Measurements from ENCODE around the gene ITIH4. TPM values are rescaled to one million over a fixed set of nuclear protein-coding genes. Genes with fewer than 3 reads are reported as not detected.

The ITIH4 gene
- total RNA-seq, 2 experiments from 2014 or later, result 18.0 to 24.9 TPM

- DNase-seq (no peak), ATAC-seq (no peak)
- H3K27me3 Mint-ChIP-seq, result no peaks in the 10 kb centered on the region
- CTCF ChIA-PET, result interaction anchor here (1.2 to 1.3 kb wide), 2 partner anchors 12 to 57 kb away, joined by 3 to 4 read pairs; no protein-coding TSS in a partner anchor
- H3K4me1 Mint-ChIP-seq, result peaks cover 47% of the 10 kb centered on the region
- peaks cover 14% of the 10 kb centered on the region for H3K36me3 Mint-ChIP-seq
- peak overlapping the region; percentile 45 for H3K27ac Mint-ChIP-seq
- H3K4me3 Mint-ChIP-seq, result no peak overlapping the region
- no peaks in the 10 kb centered on the region for H3K9me3 Mint-ChIP-seq (ENCODE audit: low read depth)
These were observed 6.0 kb upstream of the ITIH4 start for GRCh38 chr3:52836471-52836845.

GRCh38 chr3:52835766-52836470, 5.4 kb upstream of the ITIH4 start:
- Mint-ChIP-seq H3K36me3 (peaks cover 12% of the 10 kb centered on the region), H3K4me3 (no peak overlapping the region), H3K4me1 (peaks cover 51% of the 10 kb centered on the region), H3K27ac (no peak overlapping the region), H3K27me3 (no peaks in the 10 kb centered on the region), H3K9me3 (ENCODE audit: low read depth) (no peaks in the 10 kb centered on the region)
- CTCF ChIA-PET, result interaction anchor here (1.3 kb wide), 1 partner anchor 58 kb away, joined by 4 read pairs; no protein-coding TSS in a partner anchor
- DNase-seq, result no peak
- no peak for ATAC-seq

- peaks cover 7% of the 10 kb centered on the region for H3K36me3 Mint-ChIP-seq
- CTCF ChIA-PET, result no interaction called here
- H3K27me3 Mint-ChIP-seq, result no peaks in the 10 kb centered on the region
- DNase-seq (no peak), ATAC-seq (no peak)
- H3K4me3 Mint-ChIP-seq, result no peak within 1 kb of the TSS
- no peaks in the 10 kb centered on the region for H3K9me3 Mint-ChIP-seq (ENCODE audit: low read depth)
- H3K4me1 Mint-ChIP-seq, result peaks cover 53% of the 10 kb centered on the region
- peak within 1 kb of the TSS; percentile 54 for H3K27ac Mint-ChIP-seq
These were observed 4.5 kb upstream of the ITIH4 start, which contains the start of gene MUSTN1 for GRCh38 chr3:52834871-52835501. Gene MUSTN1 (minus strand): TSS chr3:52835019. CDS start chr3:52834948, 71 bp downstream.

GRCh38 chr3:52833202-52833601, 2.7 kb upstream of the ITIH4 start:
- H3K4me3 Mint-ChIP-seq, result no peak overlapping the region
- no peak for DNase-seq
- no peak overlapping the region for H3K27ac Mint-ChIP-seq
- peaks cover 36% of the 10 kb centered on the region for H3K4me1 Mint-ChIP-seq
- no peaks in the 10 kb centered on the region for H3K9me3 Mint-ChIP-seq (ENCODE audit: low read depth)
- peaks cover 4% of the 10 kb centered on the region for H3K36me3 Mint-ChIP-seq
- no peaks in the 10 kb centered on the region for H3K27me3 Mint-ChIP-seq
- ATAC-seq, result no peak
- CTCF ChIA-PET, result no interaction called here

- Mint-ChIP-seq H3K36me3 (no peaks in the 10 kb centered on the region), H3K4me1 (peaks cover 20% of the 10 kb centered on the region), H3K4me3 (no peak overlapping the region), H3K27me3 (no peaks in the 10 kb centered on the region), H3K9me3 (ENCODE audit: low read depth) (no peaks in the 10 kb centered on the region), H3K27ac (no peak overlapping the region)
- ATAC-seq (peak; percentile 10), DNase-seq (no peak)
- CTCF ChIA-PET, result interaction anchor here (1.8 kb wide), 1 partner anchor 10 kb away, joined by 5 read pairs; no protein-coding TSS in a partner anchor
These were observed 1.2 kb upstream of the ITIH4 start for GRCh38 chr3:52831500-52832301.

- ATAC-seq, result no peak
- Mint-ChIP-seq H3K27me3 (no peaks in the 10 kb centered on the region), H3K27ac (no peak overlapping the region), H3K9me3 (ENCODE audit: low read depth) (no peaks in the 10 kb centered on the region), H3K4me1 (peaks cover 16% of the 10 kb centered on the region), H3K4me3 (no peak overlapping the region), H3K36me3 (no peaks in the 10 kb centered on the region)
- no peak for DNase-seq
- CTCF ChIA-PET, result interaction anchor here (1.9 kb wide), 1 partner anchor 8 kb away, joined by 4 read pairs; no protein-coding TSS in a partner anchor
These were observed 487 bp downstream of the ITIH4 start for GRCh38 chr3:52829906-52830463.

- Mint-ChIP-seq H3K4me1 (peaks cover 16% of the 10 kb centered on the region), H3K4me3 (no peak overlapping the region), H3K36me3 (no peaks in the 10 kb centered on the region), H3K9me3 (ENCODE audit: low read depth) (no peaks in the 10 kb centered on the region), H3K27ac (no peak overlapping the region), H3K27me3 (no peaks in the 10 kb centered on the region)
- CTCF ChIA-PET, result interaction anchor here (1.9 kb wide), 1 partner anchor 8 kb away, joined by 4 read pairs; no protein-coding TSS in a partner anchor
- DNase-seq, result no peak
- no peak for ATAC-seq
These were observed 990 bp downstream of the ITIH4 start for GRCh38 chr3:52829482-52829881.

- no peak overlapping the region for H3K27ac Mint-ChIP-seq
- no peak overlapping the region for H3K4me3 Mint-ChIP-seq
- H3K9me3 Mint-ChIP-seq (ENCODE audit: low read depth), result no peaks in the 10 kb centered on the region
- H3K27me3 Mint-ChIP-seq, result no peaks in the 10 kb centered on the region
- CTCF ChIA-PET, result interaction anchor here (1.9 kb wide), 1 partner anchor 10 kb away, joined by 4 read pairs; no protein-coding TSS in a partner anchor
- no peak for DNase-seq
- ATAC-seq, result no peak
- peaks cover 16% of the 10 kb centered on the region for H3K4me1 Mint-ChIP-seq
- no peaks in the 10 kb centered on the region for H3K36me3 Mint-ChIP-seq
These were observed 2.6 kb downstream of the ITIH4 start for GRCh38 chr3:52827866-52828376.

- ATAC-seq (no peak), DNase-seq (no peak)
- H3K4me1 Mint-ChIP-seq, result peaks cover 16% of the 10 kb centered on the region
- H3K27me3 Mint-ChIP-seq, result no peaks in the 10 kb centered on the region
- no peak overlapping the region for H3K4me3 Mint-ChIP-seq
- H3K36me3 Mint-ChIP-seq, result no peaks in the 10 kb centered on the region
- H3K9me3 Mint-ChIP-seq (ENCODE audit: low read depth), result no peaks in the 10 kb centered on the region
- H3K27ac Mint-ChIP-seq, result no peak overlapping the region
- CTCF ChIA-PET, result no interaction called here
These were observed 3.0 kb downstream of the ITIH4 start for GRCh38 chr3:52827441-52827840.

- H3K36me3 Mint-ChIP-seq, result no peaks in the 10 kb centered on the region
- CTCF ChIA-PET, result no interaction called here
- ATAC-seq (no peak), DNase-seq (no peak)
- H3K27ac Mint-ChIP-seq, result no peak overlapping the region
- H3K4me3 Mint-ChIP-seq, result no peak overlapping the region
- no peaks in the 10 kb centered on the region for H3K9me3 Mint-ChIP-seq (ENCODE audit: low read depth)
- no peaks in the 10 kb centered on the region for H3K4me1 Mint-ChIP-seq
- H3K27me3 Mint-ChIP-seq, result no peaks in the 10 kb centered on the region
These were observed 6.4 kb downstream of the ITIH4 start for GRCh38 chr3:52824037-52824436.

GRCh38 chr3:52822363-52822762, 8.1 kb downstream of the ITIH4 start:
- H3K36me3 Mint-ChIP-seq, result no peaks in the 10 kb centered on the region
- no peak overlapping the region for H3K27ac Mint-ChIP-seq
- CTCF ChIA-PET, result interaction anchor here (0.8 to 1.9 kb wide), 4 partner anchors 9 to 18 kb away, joined by 3 to 4 read pairs (median 4); no protein-coding TSS in a partner anchor

GRCh38 chr3:52820736-52821135, 9.7 kb downstream of the ITIH4 start:
- no peaks in the 10 kb centered on the region for H3K9me3 Mint-ChIP-seq (ENCODE audit: low read depth)
- no peaks in the 10 kb centered on the region for H3K27me3 Mint-ChIP-seq
- H3K27ac Mint-ChIP-seq, result no peak overlapping the region
- CTCF ChIA-PET, result interaction anchor here (0.7 to 1.9 kb wide), 8 partner anchors 10 to 163 kb away, joined by 3 to 7 read pairs (median 4); partner anchors contain the start of gene ITIH4
- ATAC-seq, result peak; percentile 43
- peak; percentile 45 for DNase-seq
- no peaks in the 10 kb centered on the region for H3K36me3 Mint-ChIP-seq
- H3K4me3 Mint-ChIP-seq, result no peak overlapping the region
- H3K4me1 Mint-ChIP-seq, result no peaks in the 10 kb centered on the region

More at GRCh38 chr3:52822363-52822762, 8.1 kb downstream of the ITIH4 start:
- Mint-ChIP-seq H3K4me1 (no peaks in the 10 kb centered on the region), H3K27me3 (no peaks in the 10 kb centered on the region), H3K9me3 (ENCODE audit: low read depth) (no peaks in the 10 kb centered on the region), H3K4me3 (no peak overlapping the region)
- no peak for DNase-seq
- no peak for ATAC-seq

GRCh38 chr3:52819936-52820335, 10.5 kb downstream of the ITIH4 start:
- DNase-seq (no peak), ATAC-seq (no peak)
- H3K4me3 Mint-ChIP-seq, result no peak overlapping the region
- no peaks in the 10 kb centered on the region for H3K4me1 Mint-ChIP-seq
- CTCF ChIA-PET, result interaction anchor here (1.0 to 1.3 kb wide), 2 partner anchors 25 to 41 kb away, joined by 3 read pairs; no protein-coding TSS in a partner anchor
- no peaks in the 10 kb centered on the region for H3K27me3 Mint-ChIP-seq
- H3K36me3 Mint-ChIP-seq, result no peaks in the 10 kb centered on the region
- no peaks in the 10 kb centered on the region for H3K9me3 Mint-ChIP-seq (ENCODE audit: low read depth)
- no peak overlapping the region for H3K27ac Mint-ChIP-seq
